Spleen (tissue), 11 donors: Measurements from ENCODE around the gene WDFY2. TPM values are rescaled to one million over a fixed set of nuclear protein-coding genes. Genes with fewer than 3 reads are reported as not detected.
"Not testable (repeated sequence)": the region's sequence is repeated elsewhere in the genome, so short reads cannot be mapped to it uniquely, and the experiment has no call there.

ENCODE experiments used
- DNase-seq: peaks from one replicate; pipeline ENCODE4 v3.0.0-alpha.2; 2020
- H3K27ac ChIP-seq, 8 donors: fragments of 200-600 bp; sonication (generic) in 7 of 8; 1 replicate in 4 of 8; 2 replicates in 4 of 8; pipeline versions ENCODE4 v1.5.0 to v1.8.0; 2016 to 2021; ENCODE audit warnings: inconsistent platforms in 4 of 8, mild to moderate bottlenecking in 4 of 8, moderate library complexity in 1 of 8
- H3K27me3 ChIP-seq, 7 donors: fragments of 200-600 bp; sonication (generic) in 6 of 7; replicated peaks in 1 of 7; 1 replicate in 4 of 7; 2 replicates in 3 of 7; pipeline versions ENCODE4 v1.5.0 to v1.8.0; 2016 to 2021; ENCODE audit warnings: inconsistent platforms in 3 of 7, mild to moderate bottlenecking in 1 of 7
- H3K36me3 ChIP-seq, 6 donors: fragments of 200-600 bp; sonication (generic) in 5 of 6; 1 replicate in 4 of 6; 2 replicates in 2 of 6; pipeline versions ENCODE4 v1.5.0 to v1.8.0; 2016 to 2021; ENCODE audit warnings: inconsistent platforms in 2 of 6
- H3K4me1 ChIP-seq, 6 donors: fragments of 200-600 bp; sonication (generic) in 5 of 6; 1 replicate in 3 of 6; 2 replicates in 3 of 6; pipeline versions ENCODE4 v1.5.0 to v1.8.0; 2016 to 2021; ENCODE audit warnings: inconsistent platforms in 3 of 6
- H3K4me3 ChIP-seq, 8 donors: fragments of 200-600 bp; sonication (generic) in 7 of 8; 1 replicate in 4 of 8; 2 replicates in 4 of 8; pipeline versions ENCODE4 v1.5.0 to v1.8.0; 2016 to 2021; ENCODE audit warnings: inconsistent platforms in 4 of 8, mild to moderate bottlenecking in 4 of 8, moderate library complexity in 2 of 8
- H3K9me3 ChIP-seq, 8 donors: fragments of 200-600 bp; sonication (generic) in 7 of 8; 1 replicate in 4 of 8; 2 replicates in 4 of 8; pipeline versions ENCODE4 v1.5.0 to v1.8.0; 2016 to 2021; ENCODE audit warnings: inconsistent platforms in 4 of 8
- POLR2A ChIP-seq, 3 donors: fragments of 450-650 bp; IDR thresholded peaks; one replicate each; pipeline ENCODE4 v1.5.1; 2017; ENCODE audit warnings: antibody characterized with exemption in 3 of 3, mild to moderate bottlenecking in 1 of 3
- POLR2AphosphoS5 ChIP-seq, 3 donors: sonication (generic); formaldehyde crosslinking; IDR thresholded peaks; one replicate each; pipeline ENCODE4 v1.5.1; 2017; ENCODE audit warnings: antibody characterized with exemption in 3 of 3
- WGBS, 5 donors: extraction: QIAGEN DNeasy Blood & Tissue Kit in 3 of 5; methylation state at CpG; one replicate each; pipeline versions ENCODE4 v1.1.5 to v1.1.7; 2013 to 2018; 5-methylcytosine and 5-hydroxymethylcytosine counted together
- intact Hi-C: fragments of 100-400 bp; cut with DNase I; formaldehyde crosslinking; loops from one replicate; pipeline ENCODE4 v1.15.0; 2023; ENCODE audit warnings: low total_unique reads
- polyA plus RNA-seq, 3 donors: library from polyadenylated mRNA; stranded (reverse); fragments of 200-250 nt; gene quantifications; one replicate each; pipeline ENCODE4 v1.2.1, GENCODE V29; 2013
- total RNA-seq, 7 donors: library from RNA; depleted of rRNA in 3 of 7; stranded (reverse); fragments of >200 nt in 3 of 7; fragmentation: NEBNext Ultra II Directional in 4 of 7; extraction: Animal tissue kit (Norgen Biotek cat#: 25700) in 4 of 7; gene quantifications; one replicate each; pipeline versions ENCODE4 v1.1.0 to v1.2.1, GENCODE V29; 2016 to 2021
- TF ChIP-seq, protein P1 (sequence below), 11 experiments: fragments of 200-600 bp in 7 of 11; fragments of 450-650 bp in 4 of 11; sonication (generic) in 4 of 11; IDR thresholded peaks in 8 of 11; conservative IDR thresholded peaks in 3 of 11; 1 replicate in 7 of 11; 2 replicates in 4 of 11; pipeline versions ENCODE4 v1.4.0 to v1.8.0; 2016 to 2021; ENCODE audit warnings: antibody characterized with exemption in 11 of 11, inconsistent platforms in 4 of 11, mild to moderate bottlenecking in 1 of 11
- donor health status: healthy with polysubstance abuse.
- donor health status: DM: no; HTN: no; CAD: no; lungs with moderate emphysema.
- donor health status: DM: no; HTN: no; CAD: no.
- donor health status: Bipolar disorder and iron deficiency.
- donor health status: healthy.
- donor health status: DM: no; HTN: no; CAD: no.
- donor health status: DM: yes; HTN: yes; CAD: no.

Gene WDFY2
- total and polyA plus RNA-seq, 10 donors: 3.0 to 32.2 (median 24.9) TPM

DNA sequence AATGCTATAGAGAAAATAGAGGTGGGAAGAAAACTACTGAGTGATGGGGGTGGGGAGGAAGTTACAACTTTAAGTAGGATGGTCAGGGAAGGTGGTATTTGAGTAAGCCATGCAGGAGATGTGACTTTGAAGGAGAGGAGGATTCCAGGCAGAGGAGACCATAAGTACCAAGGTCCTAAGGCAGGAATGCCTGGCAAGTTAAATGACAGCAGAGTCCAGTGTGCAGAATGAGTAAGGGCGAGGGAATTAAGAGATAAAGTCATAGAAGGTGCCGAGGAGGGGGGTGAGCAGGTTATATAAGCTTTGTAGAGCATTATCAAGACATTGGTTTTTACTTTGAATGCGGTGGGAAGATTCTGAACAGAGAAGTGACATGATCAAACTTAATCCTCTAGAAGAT is 43.2 kb upstream of the WDFY2 start:
- TF ChIP-seq, protein P1, sequence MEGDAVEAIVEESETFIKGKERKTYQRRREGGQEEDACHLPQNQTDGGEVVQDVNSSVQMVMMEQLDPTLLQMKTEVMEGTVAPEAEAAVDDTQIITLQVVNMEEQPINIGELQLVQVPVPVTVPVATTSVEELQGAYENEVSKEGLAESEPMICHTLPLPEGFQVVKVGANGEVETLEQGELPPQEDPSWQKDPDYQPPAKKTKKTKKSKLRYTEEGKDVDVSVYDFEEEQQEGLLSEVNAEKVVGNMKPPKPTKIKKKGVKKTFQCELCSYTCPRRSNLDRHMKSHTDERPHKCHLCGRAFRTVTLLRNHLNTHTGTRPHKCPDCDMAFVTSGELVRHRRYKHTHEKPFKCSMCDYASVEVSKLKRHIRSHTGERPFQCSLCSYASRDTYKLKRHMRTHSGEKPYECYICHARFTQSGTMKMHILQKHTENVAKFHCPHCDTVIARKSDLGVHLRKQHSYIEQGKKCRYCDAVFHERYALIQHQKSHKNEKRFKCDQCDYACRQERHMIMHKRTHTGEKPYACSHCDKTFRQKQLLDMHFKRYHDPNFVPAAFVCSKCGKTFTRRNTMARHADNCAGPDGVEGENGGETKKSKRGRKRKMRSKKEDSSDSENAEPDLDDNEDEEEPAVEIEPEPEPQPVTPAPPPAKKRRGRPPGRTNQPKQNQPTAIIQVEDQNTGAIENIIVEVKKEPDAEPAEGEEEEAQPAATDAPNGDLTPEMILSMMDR (IDR thresholded peaks at IDR 0.05 in 8 of 11, conservative IDR thresholded peaks at IDR 0.05 in 3 of 11): no peak
- TF ChIP-seq POLR2AphosphoS5 (IDR thresholded peaks at IDR 0.05): no peak
- TF ChIP-seq POLR2A (IDR thresholded peaks at IDR 0.05): no peak
- no peak for DNase-seq
- WGBS, 5 donors: 86 to 96% (median 91%) methylated on average over 3 of the region's 3 CpGs
- peaks cover 0 to 4% (median 0%) of the 10 kb centered on the region in 8 donors for H3K9me3 ChIP-seq
- no peaks in the 10 kb centered on the region for H3K36me3 ChIP-seq
- H3K4me3 ChIP-seq: no peak overlapping the region
- no peak overlapping the region for H3K27ac ChIP-seq
- intact Hi-C loops: no loop called here
- H3K27me3 ChIP-seq: no peaks in the 10 kb centered on the region
- no peaks in the 10 kb centered on the region for H3K4me1 ChIP-seq

DNA sequence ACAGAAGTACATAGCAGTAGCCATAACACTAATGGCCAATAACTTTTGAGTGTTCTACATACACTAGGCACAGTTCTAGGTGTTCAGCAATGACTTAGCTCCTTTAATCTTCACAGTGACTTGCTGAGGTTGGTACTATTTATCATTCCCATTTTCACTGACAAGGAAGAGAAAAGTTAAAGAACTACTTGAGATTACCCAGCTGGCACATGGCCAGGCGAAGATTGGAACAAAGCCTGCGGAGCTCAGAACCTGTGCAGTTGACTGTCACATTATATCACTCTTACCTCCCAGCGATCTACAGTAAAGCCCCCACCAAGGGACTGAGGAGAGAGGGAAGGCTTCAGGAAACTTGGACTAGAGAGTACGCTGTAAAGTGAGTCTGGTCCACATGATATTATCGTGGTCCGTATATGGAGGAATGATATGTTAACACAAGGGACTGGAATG is 42.4 kb upstream of the WDFY2 start:
- peaks cover 0 to 4% (median 0%) of the 10 kb centered on the region in 8 donors for H3K9me3 ChIP-seq
- no peaks in the 10 kb centered on the region for H3K4me1 ChIP-seq
- no peak overlapping the region for H3K27ac ChIP-seq
- no peaks in the 10 kb centered on the region for H3K27me3 ChIP-seq
- TF ChIP-seq, protein P1 (IDR thresholded peaks at IDR 0.05 in 8 of 11, conservative IDR thresholded peaks at IDR 0.05 in 3 of 11): no peak
- no peak for TF ChIP-seq POLR2A (IDR thresholded peaks at IDR 0.05)
- no peak for TF ChIP-seq POLR2AphosphoS5 (IDR thresholded peaks at IDR 0.05)
- 69 to 80% (median 75%) methylated on average over 6 of the region's 6 CpGs for WGBS, 5 donors
- intact Hi-C loops: no loop called here
- no peaks in the 10 kb centered on the region for H3K36me3 ChIP-seq
- H3K4me3 ChIP-seq: no peak overlapping the region
- no peak for DNase-seq

DNA sequence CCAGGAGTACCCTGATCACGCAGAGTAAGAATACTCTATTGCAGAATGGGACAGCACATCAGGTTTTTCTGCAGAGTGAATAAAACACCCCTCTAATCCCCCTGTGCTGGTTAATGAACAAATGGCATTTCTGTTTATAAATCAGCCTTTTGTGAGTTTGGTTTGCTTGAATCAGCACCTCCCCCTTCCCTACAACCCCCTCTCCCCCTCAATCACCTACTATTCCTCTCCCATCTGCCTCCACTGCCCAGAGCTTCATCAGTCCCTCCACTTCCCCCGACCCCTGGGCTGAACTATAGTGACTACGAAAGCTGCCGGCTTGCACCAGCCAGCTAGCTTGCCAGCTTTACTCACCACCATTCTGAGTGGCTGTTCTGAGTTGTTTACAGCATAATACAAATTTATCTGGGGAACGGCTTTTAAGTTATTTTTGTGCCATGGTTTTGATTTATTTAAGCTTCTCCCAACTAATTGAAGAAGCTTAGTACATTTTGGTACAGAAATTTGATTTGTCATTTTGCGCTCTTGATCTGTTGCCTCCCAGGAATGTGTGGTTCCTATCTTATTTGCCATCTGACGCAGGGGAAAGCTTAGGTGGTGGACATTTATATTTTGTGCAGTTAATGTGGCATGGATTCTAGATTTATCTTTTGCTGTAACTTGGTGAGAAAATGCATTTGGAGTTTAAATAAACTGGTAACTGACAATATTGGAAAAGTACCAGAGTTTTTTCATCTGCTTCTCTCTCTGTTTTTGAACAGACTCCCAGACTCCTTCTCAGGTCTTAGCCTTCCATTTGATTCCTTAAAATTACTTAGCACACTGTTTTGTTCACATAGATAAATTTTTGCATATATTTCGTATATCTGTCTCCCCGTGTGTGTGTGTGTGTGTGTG is 41.7 kb upstream of the WDFY2 start:
- DNase-seq: no peak

DNA sequence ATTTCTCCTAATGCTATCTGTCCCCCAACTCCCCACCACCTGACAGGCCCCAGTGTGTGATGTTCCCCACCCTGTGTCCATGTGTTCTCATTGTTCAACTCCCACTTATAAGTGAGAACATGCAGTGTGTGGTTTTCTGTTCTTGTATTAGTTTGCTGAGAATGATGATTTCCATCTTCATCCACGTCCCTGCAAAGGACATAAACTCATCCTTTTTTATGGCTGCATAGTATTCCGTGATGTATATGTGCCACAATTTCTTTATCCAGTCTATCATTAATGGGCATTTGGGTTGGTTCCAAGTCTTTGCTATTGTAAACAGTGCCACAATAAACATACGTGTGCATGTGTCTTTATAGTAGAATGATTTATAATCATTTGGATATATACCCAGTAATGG is 38.8 kb upstream of the WDFY2 start:
- H3K4me1 ChIP-seq: peaks cover 0 to 16% (median 0%) of the 10 kb centered on the region in 6 donors
- H3K27me3 ChIP-seq, H3K4me3 ChIP-seq, H3K36me3 ChIP-seq, intact Hi-C loops, H3K9me3 ChIP-seq, DNase-seq, H3K27ac ChIP-seq: not testable (repeated sequence)
- WGBS, 5 donors: 84 to 94% (median 94%) methylated on average over 3 of the region's 3 CpGs

More for the DNA sequence above, 41.7 kb upstream of the WDFY2 start:
- TF ChIP-seq POLR2A (IDR thresholded peaks at IDR 0.05): no peak
- no peak for TF ChIP-seq POLR2AphosphoS5 (IDR thresholded peaks at IDR 0.05)
- TF ChIP-seq, protein P1 (IDR thresholded peaks at IDR 0.05 in 8 of 11, conservative IDR thresholded peaks at IDR 0.05 in 3 of 11): no peak
- H3K36me3 ChIP-seq: no peaks in the 10 kb centered on the region
- H3K4me3 ChIP-seq: no peak overlapping the region
- H3K27me3 ChIP-seq: no peaks in the 10 kb centered on the region
- no peaks in the 10 kb centered on the region for H3K4me1 ChIP-seq
- no peak overlapping the region for H3K27ac ChIP-seq
- intact Hi-C loops: no loop called here
- H3K9me3 ChIP-seq: peaks cover 0 to 4% (median 0%) of the 10 kb centered on the region in 8 donors
- WGBS, 5 donors: 60 to 83% (median 73%) methylated on average over 9 of the region's 9 CpGs
